ENCODE results near the gene RABL2B. TPM values are rescaled to one million over a fixed set of nuclear protein-coding genes. Genes with fewer than 3 reads are reported as not detected.
"Not testable (repeated sequence)": the region's sequence is repeated elsewhere in the genome, so short reads cannot be mapped to it uniquely, and the experiment has no call there.

Gene RABL2B
- 16.5 TPM for polyA plus RNA-seq (2012; ENCODE audit: low read depth, missing spikeins)

- DNase-seq (ENCODE audit: insufficient read length, low spot score) (peak; percentile 88), FAIRE-seq (peak; percentile 98)
Measured at GRCh38 chr22:50783033-50783879, at the start of gene RABL2B. Gene RABL2B, minus strand, starts transcription at chr22:50783636. Its CDS starts 1,342 bp downstream, at chr22:50782294.

DNA sequence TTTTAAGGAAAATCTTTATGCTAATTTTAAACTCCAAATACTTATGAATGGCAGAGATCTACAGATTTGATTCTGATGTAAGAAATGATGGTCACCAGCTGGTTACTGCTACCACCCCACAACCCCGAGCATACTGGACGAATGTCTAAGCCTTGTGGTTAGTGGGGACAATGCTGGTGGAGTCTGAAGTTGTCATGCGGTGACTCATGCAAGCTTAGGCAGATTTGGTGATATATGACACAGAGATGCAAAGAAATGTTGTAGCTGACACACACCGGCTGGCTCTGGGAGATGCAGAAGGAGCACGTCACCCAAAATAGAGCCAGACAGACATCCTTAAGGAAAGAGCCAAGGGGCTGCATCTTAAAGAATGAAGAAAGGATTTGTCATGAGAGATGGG lies 3.5 kb upstream of the RABL2B start:
- DNase-seq (ENCODE audit: insufficient read length, low spot score); FAIRE-seq: not testable (repeated sequence)

- DNase-seq (ENCODE audit: insufficient read length, low spot score); FAIRE-seq: not testable (repeated sequence)
- TF ChIP-seq SPI1 (IDR thresholded peaks at IDR 0.05; ENCODE audit: low read depth, low read length): 0 out of 2 replicates have a peak, but pooled peaks have one; percentile 5
Measured at GRCh38 chr22:50785289-50785688, 1.9 kb upstream of the RABL2B start.

GRCh38 chr22:50783880-50784276 lies 442 bp upstream of the RABL2B start:
- FAIRE-seq: peak; percentile 54

GRCh38 chr22:50782253-50782652 lies 1.2 kb downstream of the RABL2B start:
- DNase-seq (ENCODE audit: insufficient read length, low spot score); FAIRE-seq: not testable (repeated sequence)

More at GRCh38 chr22:50783880-50784276, 442 bp upstream of the RABL2B start:
- not testable (repeated sequence) for DNase-seq (ENCODE audit: insufficient read length, low spot score)

GRCh38 chr22:50780244-50780643 lies 3.2 kb downstream of the RABL2B start:
- FAIRE-seq: not testable (repeated sequence)

DNA sequence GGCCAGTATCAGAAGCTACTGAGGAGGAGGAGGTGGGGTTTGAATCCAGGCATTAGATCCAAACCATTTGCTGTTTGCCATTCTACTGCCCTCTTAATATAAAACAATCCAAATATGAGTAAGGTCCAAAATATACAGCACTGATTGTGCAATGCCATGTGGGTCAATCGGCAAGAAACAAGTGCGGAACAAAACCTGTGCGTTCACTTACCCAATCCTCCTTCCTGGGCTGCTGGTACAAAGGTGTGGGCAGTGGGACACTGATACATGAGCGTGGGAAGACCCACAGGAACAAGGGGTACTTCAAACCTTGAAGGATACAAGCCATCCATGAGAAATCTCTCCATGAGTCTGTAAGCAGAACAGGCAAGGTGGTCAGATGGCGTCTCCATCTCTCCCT lies 5.8 kb downstream of the RABL2B start:
- DNase-seq (ENCODE audit: insufficient read length, low spot score); FAIRE-seq: not testable (repeated sequence)

More at GRCh38 chr22:50780244-50780643, 3.2 kb downstream of the RABL2B start:
- not testable (repeated sequence) for DNase-seq (ENCODE audit: insufficient read length, low spot score)

DNA sequence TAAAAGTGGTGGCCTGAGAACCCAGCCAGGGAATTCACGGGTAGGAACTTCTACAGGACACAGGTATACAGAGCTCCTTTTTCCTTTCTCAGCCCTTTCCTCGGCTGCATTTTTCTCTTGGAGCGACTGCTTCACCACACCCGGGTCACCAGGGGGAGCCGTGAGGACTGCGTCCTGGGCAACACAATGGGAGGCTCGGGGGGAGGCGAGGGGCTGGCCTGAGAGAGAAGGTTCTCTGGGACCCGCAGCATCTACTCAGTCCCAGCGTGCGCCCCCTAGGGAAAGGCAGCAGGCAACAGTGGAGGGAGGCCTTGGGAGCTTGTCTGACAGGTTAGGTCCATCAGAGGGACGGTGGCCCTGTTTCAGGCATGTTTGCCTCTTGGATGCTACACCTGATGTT lies 8.3 kb downstream of the RABL2B start:
- FAIRE-seq; DNase-seq (ENCODE audit: insufficient read length, low spot score): not testable (repeated sequence)

DNA sequence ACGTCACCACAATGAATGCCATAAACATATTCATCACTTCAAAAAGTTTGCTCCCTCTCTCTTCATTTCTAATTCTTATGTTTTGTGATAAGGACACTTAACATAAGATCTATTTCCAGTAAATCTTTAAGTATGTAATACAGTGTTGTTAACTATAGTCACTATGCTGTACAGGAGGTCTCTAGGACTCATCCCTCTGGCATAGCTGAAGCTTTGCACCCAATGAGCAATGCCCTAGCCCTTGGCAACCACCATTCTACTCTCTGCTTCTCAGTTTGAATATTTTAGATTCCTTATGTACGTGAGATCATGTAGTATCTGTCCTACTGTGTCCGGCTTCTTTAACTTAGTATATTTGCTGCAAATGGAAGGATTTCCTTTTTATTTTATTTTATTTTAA lies 19.1 kb downstream of the RABL2B start:
- not testable (repeated sequence) for FAIRE-seq; DNase-seq (ENCODE audit: insufficient read length, low spot score)

DNA sequence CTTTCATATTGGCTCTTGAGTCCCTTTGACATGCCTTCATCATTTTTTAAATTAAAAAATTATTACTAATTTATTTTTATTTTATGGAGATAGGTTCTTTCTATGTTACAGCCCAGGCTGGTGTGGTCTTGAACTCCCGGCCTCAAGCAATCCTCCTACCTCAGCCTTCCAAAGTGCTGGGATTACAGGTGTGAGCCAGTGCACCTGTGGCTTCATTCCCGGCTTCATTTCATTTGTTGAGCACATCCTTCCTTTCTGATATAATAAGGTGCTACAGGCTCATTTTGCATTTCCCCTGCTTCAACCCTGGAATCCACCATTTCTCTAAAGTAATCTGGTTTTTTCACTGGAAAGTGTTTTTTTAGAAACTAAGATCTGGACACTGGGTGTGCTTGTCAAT lies 21.6 kb downstream of the RABL2B start:
- not testable (repeated sequence) for FAIRE-seq; DNase-seq (ENCODE audit: insufficient read length, low spot score)

DNA sequence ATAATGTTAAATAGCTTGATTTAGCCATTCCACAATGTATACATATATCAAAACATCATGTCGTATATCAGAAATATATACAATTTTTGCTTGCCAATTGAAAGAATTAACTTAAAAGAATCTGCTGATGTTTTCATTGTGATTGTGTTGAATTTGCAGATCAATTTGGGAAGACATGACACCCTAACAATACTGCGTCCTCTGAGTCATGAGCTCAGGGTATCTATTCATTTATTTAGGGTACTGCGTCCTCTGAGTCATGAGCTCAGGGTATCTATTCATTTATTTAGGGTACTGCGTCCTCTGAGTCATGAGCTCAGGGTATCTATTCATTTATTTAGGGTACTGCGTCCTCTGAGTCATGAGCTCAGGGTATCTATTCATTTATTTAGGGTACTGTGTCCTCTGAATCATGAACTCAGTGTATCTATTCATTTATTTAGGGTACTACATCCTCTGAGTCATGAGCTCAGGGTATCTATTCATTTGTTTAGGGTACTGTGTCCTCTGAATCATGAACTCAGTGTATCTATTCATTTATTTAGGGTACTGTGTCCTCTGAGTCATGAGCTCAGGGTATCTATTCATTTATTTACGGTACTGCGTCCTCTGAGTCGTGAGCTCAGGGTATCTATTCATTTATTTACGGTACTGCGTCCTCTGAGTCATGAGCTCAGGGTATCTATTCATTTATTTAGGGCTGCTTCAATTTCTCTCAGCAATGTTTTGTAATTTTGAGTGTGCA lies 23.7 kb downstream of the RABL2B start:
- not testable (repeated sequence) for FAIRE-seq; DNase-seq (ENCODE audit: insufficient read length, low spot score)

DNA sequence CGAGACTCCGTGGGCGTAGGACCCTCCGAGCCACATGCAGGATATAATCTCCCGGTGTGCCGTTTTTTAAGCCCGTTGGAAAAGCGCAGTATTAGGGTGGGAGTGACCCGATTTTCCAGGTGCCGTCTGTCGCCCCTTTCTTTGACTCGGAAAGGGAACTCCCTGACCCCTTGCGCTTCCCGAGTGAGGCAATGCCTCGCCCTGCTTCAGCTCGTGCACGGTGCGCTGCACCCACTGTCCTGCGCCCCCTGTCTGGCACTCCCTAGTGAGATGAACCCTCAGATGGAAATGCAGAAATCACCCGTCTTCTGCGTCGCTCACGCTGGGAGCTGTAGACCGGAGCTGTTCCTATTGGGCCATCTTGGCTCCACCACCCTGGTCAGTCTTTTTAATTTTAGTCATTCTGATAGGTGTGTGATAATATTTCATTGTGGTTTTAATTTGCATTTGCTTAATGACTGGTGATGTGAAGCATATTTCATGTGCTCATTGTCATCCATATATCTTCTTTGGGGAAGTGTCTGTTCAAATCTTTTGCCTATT lies 26.4 kb downstream of the RABL2B start:
- not testable (repeated sequence) for DNase-seq (ENCODE audit: insufficient read length, low spot score); FAIRE-seq

DNA sequence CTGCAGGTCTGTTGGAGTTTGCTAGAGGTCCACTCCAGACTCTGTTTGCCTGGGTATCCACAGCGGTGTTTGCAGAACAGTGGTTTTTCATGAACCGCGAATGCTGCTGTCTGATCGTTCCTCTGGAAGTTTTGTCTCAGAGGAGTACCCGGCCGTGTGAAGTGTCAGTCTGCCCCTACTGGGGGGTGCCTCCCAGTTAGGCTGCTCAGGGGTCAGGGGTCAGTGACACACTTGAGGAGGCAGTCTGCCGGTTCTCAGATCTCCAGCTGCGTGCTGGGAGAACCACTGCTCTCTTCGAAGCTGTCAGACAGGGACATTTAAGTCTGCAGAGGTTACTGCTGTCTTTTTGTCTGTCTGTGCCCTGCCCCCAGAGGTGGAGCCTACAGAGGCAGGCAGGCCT lies 27.0 kb downstream of the RABL2B start:
- not testable (repeated sequence) for FAIRE-seq; DNase-seq (ENCODE audit: insufficient read length, low spot score)

DNA sequence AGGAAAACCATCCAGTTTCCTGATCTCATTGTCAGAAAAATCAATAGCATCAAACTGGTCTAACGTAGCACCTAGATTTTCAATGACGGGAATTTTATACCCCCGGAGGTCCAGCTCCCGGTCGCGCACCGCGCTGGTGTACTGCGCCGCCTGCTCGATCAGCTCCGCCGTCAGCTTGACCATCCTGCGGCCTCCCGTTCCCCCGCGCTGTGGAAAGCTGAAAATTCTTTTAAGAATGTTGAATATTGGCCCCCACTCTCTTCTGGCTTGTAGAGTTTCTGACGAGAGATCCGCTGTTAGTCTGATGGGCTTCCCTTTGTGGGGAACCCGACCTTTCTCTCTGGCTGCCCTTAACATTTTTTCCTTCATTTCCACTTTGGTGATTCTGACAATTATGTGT lies 28.2 kb downstream of the RABL2B start:
- DNase-seq (ENCODE audit: insufficient read length, low spot score); FAIRE-seq: not testable (repeated sequence)

DNA sequence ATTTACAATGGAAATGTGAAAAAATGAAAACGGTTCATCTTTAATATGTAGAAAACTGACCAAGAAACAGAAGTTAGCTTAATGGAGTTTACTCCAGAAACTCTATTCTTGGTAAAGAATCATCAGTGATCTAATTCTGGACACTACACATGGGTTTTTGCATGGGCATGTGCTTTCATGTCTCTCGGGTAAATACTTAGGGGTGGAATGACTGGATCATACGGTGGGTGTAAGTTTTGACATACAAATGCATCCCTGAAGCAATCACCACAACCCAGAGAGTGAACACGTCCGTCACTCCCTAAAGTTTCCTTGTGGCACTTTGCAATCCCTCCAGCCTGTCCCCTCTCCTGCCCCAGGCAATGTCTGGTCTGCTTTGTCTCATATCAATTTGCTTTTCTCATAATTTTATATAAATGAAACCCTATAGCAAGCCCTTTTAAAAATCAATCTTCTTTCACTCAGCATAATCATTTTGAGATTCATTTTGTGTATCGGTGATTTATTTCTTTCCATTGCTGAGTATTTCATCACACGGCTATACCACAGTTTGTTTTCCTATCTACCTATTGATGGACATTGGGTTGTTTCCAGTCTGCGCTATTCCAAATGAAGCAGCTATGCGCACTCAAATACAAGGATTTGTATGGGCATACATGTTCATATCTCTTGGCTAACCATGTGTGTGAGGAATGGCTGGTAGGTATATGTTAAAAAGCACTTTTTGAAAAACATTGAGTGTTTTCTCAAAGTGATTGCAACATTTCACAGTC lies 33.9 kb downstream of the RABL2B start:
- DNase-seq (ENCODE audit: insufficient read length, low spot score); FAIRE-seq: not testable (repeated sequence)

- FAIRE-seq; DNase-seq (ENCODE audit: insufficient read length, low spot score): not testable (repeated sequence)
Measured at GRCh38 chr22:50748630-50749029, 34.8 kb downstream of the RABL2B start.

GRCh38 chr22:50747521-50747920 lies 35.9 kb downstream of the RABL2B start:
- FAIRE-seq; DNase-seq (ENCODE audit: insufficient read length, low spot score): not testable (repeated sequence)

DNA sequence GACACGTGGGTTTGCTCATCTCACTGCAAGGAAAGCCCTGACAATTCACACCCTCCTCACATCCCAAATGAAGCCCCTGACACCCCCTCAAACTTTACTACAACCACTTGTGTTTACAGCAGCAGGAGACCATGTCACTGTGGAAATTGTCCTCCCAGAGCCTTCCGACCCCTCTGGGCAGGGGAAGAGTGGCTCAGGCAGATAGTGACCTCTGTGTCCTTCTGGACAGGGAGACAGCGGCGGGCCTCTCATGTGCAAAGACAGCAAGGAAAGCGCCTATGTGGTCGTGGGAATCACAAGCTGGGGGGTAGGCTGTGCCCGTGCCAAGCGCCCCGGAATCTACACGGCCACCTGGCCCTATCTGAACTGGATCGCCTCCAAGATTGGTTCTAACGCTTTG lies 39.0 kb downstream of the RABL2B start:
- not testable (repeated sequence) for FAIRE-seq; DNase-seq (ENCODE audit: insufficient read length, low spot score)

DNA sequence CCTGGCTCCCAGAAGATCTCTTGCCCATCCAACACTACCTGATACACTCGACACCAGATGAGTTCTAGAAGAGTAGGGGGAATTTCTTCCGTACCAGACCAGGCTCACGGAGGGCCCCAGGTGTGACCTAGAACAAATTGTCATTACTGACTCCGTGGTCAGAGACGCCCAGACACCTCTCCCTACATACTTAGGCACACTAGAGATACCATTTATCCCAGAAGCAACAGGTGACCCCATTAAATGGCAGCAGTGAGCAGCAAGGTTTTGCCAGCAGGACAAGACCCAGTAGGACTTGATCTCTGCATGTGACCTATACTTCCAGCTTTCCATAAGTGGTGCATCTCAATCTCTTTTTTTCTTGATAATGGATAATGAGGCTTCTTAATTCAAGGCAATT lies 42.7 kb downstream of the RABL2B start:
- not testable (repeated sequence) for FAIRE-seq; DNase-seq (ENCODE audit: insufficient read length, low spot score)
